Measurements from ENCODE around the gene LYRM9.

- TF ChIP-seq, protein P1, sequence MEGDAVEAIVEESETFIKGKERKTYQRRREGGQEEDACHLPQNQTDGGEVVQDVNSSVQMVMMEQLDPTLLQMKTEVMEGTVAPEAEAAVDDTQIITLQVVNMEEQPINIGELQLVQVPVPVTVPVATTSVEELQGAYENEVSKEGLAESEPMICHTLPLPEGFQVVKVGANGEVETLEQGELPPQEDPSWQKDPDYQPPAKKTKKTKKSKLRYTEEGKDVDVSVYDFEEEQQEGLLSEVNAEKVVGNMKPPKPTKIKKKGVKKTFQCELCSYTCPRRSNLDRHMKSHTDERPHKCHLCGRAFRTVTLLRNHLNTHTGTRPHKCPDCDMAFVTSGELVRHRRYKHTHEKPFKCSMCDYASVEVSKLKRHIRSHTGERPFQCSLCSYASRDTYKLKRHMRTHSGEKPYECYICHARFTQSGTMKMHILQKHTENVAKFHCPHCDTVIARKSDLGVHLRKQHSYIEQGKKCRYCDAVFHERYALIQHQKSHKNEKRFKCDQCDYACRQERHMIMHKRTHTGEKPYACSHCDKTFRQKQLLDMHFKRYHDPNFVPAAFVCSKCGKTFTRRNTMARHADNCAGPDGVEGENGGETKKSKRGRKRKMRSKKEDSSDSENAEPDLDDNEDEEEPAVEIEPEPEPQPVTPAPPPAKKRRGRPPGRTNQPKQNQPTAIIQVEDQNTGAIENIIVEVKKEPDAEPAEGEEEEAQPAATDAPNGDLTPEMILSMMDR (IDR thresholded peaks at IDR 0.05), result no peak
- TF ChIP-seq POLR2A (IDR thresholded peaks at IDR 0.05), result no peak
Observed at GRCh38 chr17:27889711-27890251, 3.4 kb downstream of the LYRM9 start.

Measured in heart left ventricle (tissue), 13 donors.